PC-9 (cell line): Measurements from ENCODE around the gene FOXP1. TPM values are rescaled to one million over a fixed set of nuclear protein-coding genes. Genes with fewer than 3 reads are reported as not detected.

Experiments
- BruUV-seq: library from RNA; stranded (reverse); fragments of 400-500 nt; replicated peaks from 2 replicates; lab custom pipeline; 2021; lab: Mats Ljungman, UMichigan
- CTCF ChIA-PET: fragments of 300-600 bp; sonication (Branson Sonifier 250); formaldehyde crosslinking; loops from one replicate; lab custom pipeline; 2022; ENCODE audit warnings: antibody characterized with exemption; lab: Charles Lee
- POLR2A ChIA-PET: fragments of 300-600 bp; sonication (Branson Sonifier 250); formaldehyde crosslinking; loops from one replicate; lab custom pipeline; 2022; ENCODE audit warnings: antibody characterized with exemption; ENCODE audit not compliant: unreplicated experiment; lab: Charles Lee
- DNase-seq, 2 experiments: peaks; one replicate each; pipeline versions ENCODE4 v3.0.0 to v3.0.0-alpha.2; 2015 to 2022; ENCODE audit warnings: mixed read lengths in 1 of 2
- H2AFZ ChIP-seq: fragments of 200-600 bp; sonication (generic); 2 replicates; pipeline ENCODE4 v1.8.1; 2017; ENCODE audit warnings: antibody characterized with exemption
- H3F3A ChIP-seq: fragments of 200-600 bp; sonication (generic); 2 replicates; pipeline ENCODE4 v1.8.1; 2017; ENCODE audit warnings: antibody characterized with exemption, mild to moderate bottlenecking, low read depth; ENCODE audit not compliant: insufficient read depth
- H3K27ac ChIP-seq: fragments of 200-600 bp; sonication (generic); 2 replicates; pipeline ENCODE4 v1.6.1; 2016; ENCODE audit warnings: mixed run types
- H3K27me3 ChIP-seq: fragments of 200-600 bp; sonication (generic); 2 replicates; pipeline ENCODE4 v1.6.1; 2016; ENCODE audit warnings: low read depth, mixed run types; ENCODE audit not compliant: insufficient read depth
- H3K36me3 ChIP-seq: fragments of 200-600 bp; sonication (generic); 2 replicates; pipeline ENCODE4 v1.6.1; 2016; ENCODE audit warnings: low read depth, mixed run types
- H3K4me1 ChIP-seq: fragments of 200-600 bp; sonication (generic); replicated peaks from 2 replicates; pipeline ENCODE4 v1.6.1; 2016; ENCODE audit warnings: mixed run types; ENCODE audit not compliant: insufficient read depth
- H3K4me2 ChIP-seq: fragments of 200-600 bp; sonication (generic); 2 replicates; pipeline ENCODE4 v1.6.1; 2017; ENCODE audit warnings: mixed run types
- H3K4me3 ChIP-seq: fragments of 200-600 bp; sonication (generic); 2 replicates; pipeline ENCODE4 v1.6.1; 2016; ENCODE audit warnings: mixed run types
- H3K79me2 ChIP-seq: fragments of 200-600 bp; sonication (generic); 2 replicates; pipeline ENCODE4 v1.6.1; 2017; ENCODE audit warnings: low read depth, mixed run types
- H3K9me2 ChIP-seq: fragments of 200-600 bp; sonication (generic); 2 replicates; pipeline ENCODE4 v1.8.1; 2017; ENCODE audit warnings: mild to moderate bottlenecking; ENCODE audit not compliant: insufficient read depth
- H3K9me3 ChIP-seq: fragments of 200-600 bp; sonication (generic); 2 replicates; pipeline ENCODE4 v1.8.1; 2016; ENCODE audit warnings: low read depth; ENCODE audit not compliant: insufficient read depth
- H4K20me1 ChIP-seq: fragments of 200-600 bp; sonication (generic); 2 replicates; pipeline ENCODE4 v1.8.1; 2017; ENCODE audit not compliant: insufficient read depth
- EZH2 ChIP-seq: fragments of 200-600 bp; sonication (generic); IDR thresholded peaks from 2 replicates; pipeline ENCODE4 v1.8.0; 2017; ENCODE audit warnings: antibody characterized with exemption, low read depth
- intact Hi-C: fragments of 100-400 bp; cut with micrococcal nuclease; formaldehyde crosslinking; loops from one replicate; pipeline ENCODE4 v1.10.0; 2022; ENCODE audit not compliant: unreplicated experiment
- total RNA-seq: library from RNA; stranded (reverse); gene quantifications from 2 replicates; pipeline ENCODE4 v1.2.3, GENCODE V29; 2021
- TF ChIP-seq, protein P1 (sequence below): fragments of 200-600 bp; sonication (generic); conservative IDR thresholded peaks from 2 replicates; pipeline ENCODE4 v1.6.1; 2017; ENCODE audit warnings: mixed run types, antibody characterized with exemption, mild to moderate bottlenecking, moderate library complexity

The FOXP1 gene
- total RNA-seq, 1 experiment from 2014 or later: 33.3 TPM

DNA sequence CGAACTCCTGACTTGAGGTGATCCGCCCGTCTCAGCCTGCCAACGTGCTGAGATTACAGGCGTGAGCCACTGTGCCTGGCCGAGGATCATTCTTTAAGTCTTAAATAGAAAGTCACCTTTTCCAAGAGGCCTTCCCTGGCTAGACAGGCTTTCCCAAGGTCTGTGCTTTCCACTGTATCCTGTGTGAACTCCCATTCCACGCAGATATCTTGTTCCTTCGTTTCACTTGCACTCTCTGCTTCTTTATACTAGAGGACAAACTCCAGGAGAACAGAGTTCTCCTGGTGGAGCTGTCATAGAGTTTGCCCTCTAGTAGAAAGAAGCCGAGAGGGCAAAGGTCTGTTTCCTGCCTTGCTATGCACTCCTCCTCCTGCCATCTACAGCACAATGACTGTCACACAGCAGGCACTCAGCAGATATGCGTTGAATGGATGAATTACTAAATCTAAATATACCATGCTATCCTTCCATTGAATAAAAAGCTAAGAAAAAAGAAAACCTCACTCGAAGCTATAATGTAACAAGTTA is 211.2 kb downstream of the FOXP1 start:
- DNase-seq: no peak
- H3K27ac ChIP-seq: no peak overlapping the region
- H3K4me2 ChIP-seq: no peak overlapping the region
- no peaks in the 10 kb centered on the region for H3K27me3 ChIP-seq
- intact Hi-C loops: no loop called here
- H4K20me1 ChIP-seq: no peaks in the 10 kb centered on the region
- ChIA-PET POLR2A (no interaction called here), CTCF (no interaction called here)
- BruUV-seq: no TSS peak
- no peaks in the 10 kb centered on the region for H3K79me2 ChIP-seq
- H3K9me3 ChIP-seq: no peaks in the 10 kb centered on the region
- no peaks in the 10 kb centered on the region for H3K36me3 ChIP-seq
- H2AFZ ChIP-seq: no peak overlapping the region
- H3K4me1 ChIP-seq: no peaks in the 10 kb centered on the region
- H3K4me3 ChIP-seq: no peak overlapping the region
- H3K9me2 ChIP-seq: no peaks in the 10 kb centered on the region
- no peaks in the 10 kb centered on the region for H3F3A ChIP-seq
- TF ChIP-seq EZH2: no peak
- TF ChIP-seq, protein P1, sequence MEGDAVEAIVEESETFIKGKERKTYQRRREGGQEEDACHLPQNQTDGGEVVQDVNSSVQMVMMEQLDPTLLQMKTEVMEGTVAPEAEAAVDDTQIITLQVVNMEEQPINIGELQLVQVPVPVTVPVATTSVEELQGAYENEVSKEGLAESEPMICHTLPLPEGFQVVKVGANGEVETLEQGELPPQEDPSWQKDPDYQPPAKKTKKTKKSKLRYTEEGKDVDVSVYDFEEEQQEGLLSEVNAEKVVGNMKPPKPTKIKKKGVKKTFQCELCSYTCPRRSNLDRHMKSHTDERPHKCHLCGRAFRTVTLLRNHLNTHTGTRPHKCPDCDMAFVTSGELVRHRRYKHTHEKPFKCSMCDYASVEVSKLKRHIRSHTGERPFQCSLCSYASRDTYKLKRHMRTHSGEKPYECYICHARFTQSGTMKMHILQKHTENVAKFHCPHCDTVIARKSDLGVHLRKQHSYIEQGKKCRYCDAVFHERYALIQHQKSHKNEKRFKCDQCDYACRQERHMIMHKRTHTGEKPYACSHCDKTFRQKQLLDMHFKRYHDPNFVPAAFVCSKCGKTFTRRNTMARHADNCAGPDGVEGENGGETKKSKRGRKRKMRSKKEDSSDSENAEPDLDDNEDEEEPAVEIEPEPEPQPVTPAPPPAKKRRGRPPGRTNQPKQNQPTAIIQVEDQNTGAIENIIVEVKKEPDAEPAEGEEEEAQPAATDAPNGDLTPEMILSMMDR: no peak

DNA sequence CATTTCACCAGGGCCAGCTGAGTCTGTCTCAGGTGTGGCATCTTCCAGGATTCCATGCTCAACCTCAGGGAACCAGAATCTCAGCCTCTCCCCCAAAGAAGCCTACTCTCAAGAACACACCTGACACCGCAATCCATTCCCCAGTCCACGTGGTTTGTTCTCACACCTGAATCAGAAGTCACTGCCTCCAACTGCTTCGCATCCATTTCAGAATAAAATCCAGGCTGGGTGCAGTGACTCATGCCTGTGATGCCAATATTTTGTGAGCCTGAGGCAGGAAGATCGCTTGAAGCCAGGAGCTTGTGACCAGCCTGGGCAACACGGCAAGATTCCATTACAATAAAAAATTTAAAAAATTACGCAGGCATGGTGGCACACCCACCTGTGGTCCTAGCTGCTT is 212.2 kb downstream of the FOXP1 start:
- no peaks in the 10 kb centered on the region for H3F3A ChIP-seq
- no peaks in the 10 kb centered on the region for H3K79me2 ChIP-seq
- DNase-seq: no peak
- no peaks in the 10 kb centered on the region for H3K9me2 ChIP-seq
- no peak overlapping the region for H3K27ac ChIP-seq
- ChIA-PET CTCF (no interaction called here), POLR2A (no interaction called here)
- H3K27me3 ChIP-seq: no peaks in the 10 kb centered on the region
- no peaks in the 10 kb centered on the region for H3K9me3 ChIP-seq
- no peak overlapping the region for H3K4me2 ChIP-seq
- no TSS peak for BruUV-seq
- H2AFZ ChIP-seq: no peak overlapping the region
- TF ChIP-seq, protein P1: no peak
- TF ChIP-seq EZH2: no peak
- intact Hi-C loops: no loop called here
- no peaks in the 10 kb centered on the region for H3K36me3 ChIP-seq
- no peaks in the 10 kb centered on the region for H4K20me1 ChIP-seq
- no peaks in the 10 kb centered on the region for H3K4me1 ChIP-seq
- H3K4me3 ChIP-seq: no peak overlapping the region

DNA sequence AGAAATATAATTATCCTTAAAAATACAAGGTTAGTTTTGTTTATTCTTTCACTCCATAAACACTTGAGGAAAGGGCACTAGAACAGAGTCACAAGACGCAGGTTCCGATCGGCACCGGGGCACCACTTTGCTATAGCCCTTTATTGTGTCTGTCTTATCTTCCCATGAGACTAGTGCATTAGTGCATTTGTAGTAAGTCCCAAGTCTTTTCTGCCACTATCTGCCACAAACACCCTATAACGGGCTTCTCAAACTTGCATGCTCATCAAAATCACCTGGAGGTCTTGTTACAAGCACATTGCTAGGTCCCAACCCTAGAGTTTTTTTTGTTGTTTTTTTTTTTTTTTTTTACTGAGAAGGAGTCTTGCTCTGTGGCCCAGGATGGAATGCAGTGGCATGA is 213.1 kb downstream of the FOXP1 start:
- no peak overlapping the region for H3K4me2 ChIP-seq
- no TSS peak for BruUV-seq
- intact Hi-C loops: no loop called here
- no peak for DNase-seq
- H3K27ac ChIP-seq: no peak overlapping the region
- TF ChIP-seq, protein P1: no peak
- no peak for TF ChIP-seq EZH2
- H3K9me3 ChIP-seq: no peaks in the 10 kb centered on the region
- H3K27me3 ChIP-seq: no peaks in the 10 kb centered on the region
- H4K20me1 ChIP-seq: no peaks in the 10 kb centered on the region
- no peaks in the 10 kb centered on the region for H3F3A ChIP-seq
- CTCF ChIA-PET: no interaction called here
- no peak overlapping the region for H3K4me3 ChIP-seq
- H3K9me2 ChIP-seq: no peaks in the 10 kb centered on the region
- no peaks in the 10 kb centered on the region for H3K36me3 ChIP-seq
- POLR2A ChIA-PET: no interaction called here
- no peaks in the 10 kb centered on the region for H3K4me1 ChIP-seq
- H3K79me2 ChIP-seq: no peaks in the 10 kb centered on the region
- H2AFZ ChIP-seq: no peak overlapping the region
